HepG2 (cell line): Measurements from ENCODE around the gene THSD4. TPM values are rescaled to one million over a fixed set of nuclear protein-coding genes. Genes with fewer than 3 reads are reported as not detected.

Experiments
- ATAC-seq: fragments of 200-7000 bp; cut with Tn5 transposase; 3 replicates; pipeline ENCODE4 v1.9.1; 2020; ENCODE audit warnings: mild to moderate bottlenecking, moderate library complexity
- BruUV-seq: library from RNA; stranded (reverse); fragments of 400-500 nt; replicated peaks from 2 replicates; lab custom pipeline; 2021; lab: Mats Ljungman, UMichigan
- CTCF ChIA-PET: fragments of 300-600 bp; formaldehyde crosslinking; extraction: SDS; loops from one replicate; lab custom pipeline; 2021; ENCODE audit warnings: low total read pairs, inconsistent platforms, low intra/inter-chr PET ratio; lab: Yijun Ruan, JAX
- POLR2A ChIA-PET: fragments of 350-600 bp; sonication (Branson Sonifier 250); formaldehyde crosslinking; loops from one replicate; lab custom pipeline; 2020; ENCODE audit warnings: antibody characterized with exemption, inconsistent platforms; lab: Yijun Ruan, JAX
- DNase-seq: peaks from one replicate; pipeline ENCODE4 v3.0.0-alpha.2; 2015; ENCODE audit warnings: low spot score
- FAIRE-seq: peaks from 3 replicates; lab custom pipeline; 2011; peaks lifted over from hg19 to GRCh38; lab: Jason Lieb, UNC
- H2AFZ ChIP-seq: one replicate; pipeline ENCODE4 v1.6.1; 2011; ENCODE audit warnings: low read length, inconsistent platforms
- H3K27ac ChIP-seq: fragments of 300-600 bp; 3 replicates; pipeline ENCODE4 v1.8.0; 2011; ENCODE audit warnings: mixed run types, mild to moderate bottlenecking, mixed read lengths, low read length, inconsistent platforms; ENCODE audit not compliant: insufficient read depth; ENCODE audit errors: extremely low read length
- H3K27me3 ChIP-seq, 2 experiments: fragments of 200-600 bp in 1 of 2; 2 replicates in 1 of 2; 3 replicates in 1 of 2; pipeline versions ENCODE4 v1.6.0 to v1.8.0; 2011; ENCODE audit warnings: low read length in 2 of 2, mild to moderate bottlenecking in 2 of 2, moderate library complexity in 2 of 2, inconsistent platforms in 1 of 2; ENCODE audit not compliant: insufficient read depth in 2 of 2, control insufficient read depth in 1 of 2
- H3K36me3 ChIP-seq, 2 experiments: fragments of 200-600 bp in 1 of 2; replicated peaks in 1 of 2; 2 replicates in 1 of 2; 3 replicates in 1 of 2; pipeline versions ENCODE4 v1.5.1 to v1.8.0; 2011; ENCODE audit warnings: low read length in 2 of 2, inconsistent platforms in 1 of 2; ENCODE audit not compliant: insufficient read depth in 2 of 2, control insufficient read depth in 1 of 2
- H3K4me1 ChIP-seq: 2 replicates; pipeline ENCODE4 v1.5.1; 2012; ENCODE audit warnings: low read length, inconsistent platforms; ENCODE audit not compliant: insufficient read depth
- H3K4me2 ChIP-seq: 2 replicates; pipeline ENCODE4 v1.6.0; 2011; ENCODE audit warnings: low read depth, low read length, inconsistent platforms
- H3K4me3 ChIP-seq, 3 experiments: fragments of 200-600 bp in 1 of 3; sonication (generic), shearing (Covaris generic) in 1 of 3; replicated peaks in 1 of 3; 2 replicates each; pipeline ENCODE4 v1.5.1; 2011 to 2016; ENCODE audit warnings: low read length in 3 of 3, inconsistent platforms in 2 of 3, low read depth in 2 of 3, mild to moderate bottlenecking in 2 of 3, control low read depth in 1 of 3, mixed read lengths in 1 of 3; ENCODE audit not compliant: insufficient read depth in 1 of 3
- H3K79me2 ChIP-seq: one replicate; pipeline ENCODE4 v1.6.1; 2011; ENCODE audit warnings: low read length, inconsistent platforms; ENCODE audit not compliant: insufficient read depth
- H3K9ac ChIP-seq: 2 replicates; pipeline ENCODE4 v1.6.0; 2011; ENCODE audit warnings: mild to moderate bottlenecking, low read depth, low read length, inconsistent platforms; ENCODE audit not compliant: insufficient read depth
- H3K9me3 ChIP-seq: 2 replicates; pipeline ENCODE4 v1.5.1; 2012; ENCODE audit warnings: mild to moderate bottlenecking, low read length
- H4K20me1 ChIP-seq: 2 replicates; pipeline ENCODE4 v1.6.0; 2011; ENCODE audit warnings: inconsistent platforms, mild to moderate bottlenecking, low read length, moderate library complexity; ENCODE audit not compliant: insufficient read depth
- ARNT ChIP-seq: fragments of 450-650 bp; IDR thresholded peaks from 2 replicates; pipeline ENCODE4 v1.6.1; 2017
- CEBPB ChIP-seq: IDR thresholded peaks from 2 replicates; pipeline ENCODE4 v1.6.1; 2011; ENCODE audit warnings: low read depth, low read length, improper control_type of control experiment, borderline replicate concordance
- CEBPG ChIP-seq: IDR thresholded peaks from 2 replicates; pipeline ENCODE4 v1.6.1; 2016
- ETS1 ChIP-seq: sonication (generic); formaldehyde crosslinking; IDR thresholded peaks from 2 replicates; pipeline ENCODE4 v1.4.0; 2020; ENCODE audit warnings: missing genetic modification reagents
- FIP1L1 ChIP-seq: fragments of 200-400 bp; formaldehyde crosslinking; IDR thresholded peaks from 2 replicates; pipeline ENCODE4 v1.6.1; 2018; ENCODE audit warnings: low read depth, mild to moderate bottlenecking, low read length, moderate library complexity, borderline replicate concordance; ENCODE audit not compliant: insufficient read depth
- HDAC2 ChIP-seq: sonication (generic); formaldehyde crosslinking; IDR thresholded peaks from 2 replicates; pipeline ENCODE4 v1.4.0; 2020; ENCODE audit warnings: missing genetic modification reagents
- YY1 ChIP-seq: IDR thresholded peaks from 2 replicates; pipeline ENCODE4 v1.6.1; 2011; ENCODE audit warnings: low read length, low read depth, moderate library complexity, mild to moderate bottlenecking; ENCODE audit not compliant: insufficient read depth, insufficient replicate concordance
- ZNF232 ChIP-seq: sonication (generic); formaldehyde crosslinking; IDR thresholded peaks from 2 replicates; pipeline ENCODE4 v1.4.0; 2020; ENCODE audit warnings: missing genetic modification reagents, borderline replicate concordance
- ZNF781 ChIP-seq: sonication (generic); formaldehyde crosslinking; IDR thresholded peaks from 2 replicates; pipeline ENCODE4 v1.5.1; 2020; ENCODE audit warnings: borderline replicate concordance, mild to moderate bottlenecking, missing genetic modification reagents; ENCODE audit errors: not compliant biosample characterization
- ZNF850 ChIP-seq: sonication (generic); formaldehyde crosslinking; conservative IDR thresholded peaks from 2 replicates; pipeline ENCODE4 v1.9.0; 2021; ENCODE audit warnings: mild to moderate bottlenecking, missing genetic modification reagents
- WGBS: methylation state at CpG from one replicate; pipeline ENCODE4 v1.1.6; 2017; ENCODE audit warnings: low lambda C conversion rate; 5-methylcytosine and 5-hydroxymethylcytosine counted together
- in situ Hi-C: cut with HindIII; loops from 2 replicates; pipeline ENCODE4 v1.10.0; 2017; ENCODE audit warnings: low pct_unique_long_range_greater_than_20kb; ENCODE audit not compliant: extremely low pct_ligation_motif_present
- intact Hi-C: fragments of 100-400 bp; cut with micrococcal nuclease; formaldehyde crosslinking; loops from one replicate; pipeline ENCODE4 v1.10.0; 2022; ENCODE audit not compliant: unreplicated experiment
- polyA plus RNA-seq, 8 experiments: library from polyadenylated mRNA; depleted of rRNA in 3 of 8; stranded (reverse) in 7 of 8; unstranded in 1 of 8; fragments of >200 nt; fragmentation: Illumina TruSeq in 4 of 8; extraction: Trizol in 4 of 8; gene quantifications; 2 replicates each; pipeline versions ENCODE4 v1.2.1 to v1.2.3, GENCODE V29; 2011 to 2016; ENCODE audit warnings: low read depth in 4 of 8, missing spikeins in 1 of 8, mixed read lengths in 1 of 8; ENCODE audit not compliant: insufficient read depth in 1 of 8
- total RNA-seq, 5 experiments: library from RNA; depleted of rRNA; stranded (reverse); fragments of >200 nt; fragmentation: Illumina TruSeq; extraction: Trizol; gene quantifications; 2 replicates each; pipeline ENCODE4 v1.2.3, GENCODE V29; 2016; ENCODE audit warnings: low read depth in 1 of 5
- TF ChIP-seq, protein P1 (sequence below), 2 experiments: fragments of 450-650 bp in 1 of 2; sonication (generic) in 1 of 2; formaldehyde crosslinking; IDR thresholded peaks; 2 replicates each; pipeline versions ENCODE4 v1.5.0 to v1.8.0; 2020 to 2022; ENCODE audit warnings: mild to moderate bottlenecking in 1 of 2, missing genetic modification reagents in 1 of 2
- TF ChIP-seq, protein P2 (sequence below): sonication (generic); formaldehyde crosslinking; conservative IDR thresholded peaks from 2 replicates; pipeline ENCODE4 v1.5.0; 2020; ENCODE audit warnings: missing genetic modification reagents

THSD4 gene
- total and polyA plus RNA-seq, 2 of the 13 experiments (the other 11 are each of a cell fraction or from before 2014, with no cell fraction given) = 0.07 to 0.21 TPM

DNA sequence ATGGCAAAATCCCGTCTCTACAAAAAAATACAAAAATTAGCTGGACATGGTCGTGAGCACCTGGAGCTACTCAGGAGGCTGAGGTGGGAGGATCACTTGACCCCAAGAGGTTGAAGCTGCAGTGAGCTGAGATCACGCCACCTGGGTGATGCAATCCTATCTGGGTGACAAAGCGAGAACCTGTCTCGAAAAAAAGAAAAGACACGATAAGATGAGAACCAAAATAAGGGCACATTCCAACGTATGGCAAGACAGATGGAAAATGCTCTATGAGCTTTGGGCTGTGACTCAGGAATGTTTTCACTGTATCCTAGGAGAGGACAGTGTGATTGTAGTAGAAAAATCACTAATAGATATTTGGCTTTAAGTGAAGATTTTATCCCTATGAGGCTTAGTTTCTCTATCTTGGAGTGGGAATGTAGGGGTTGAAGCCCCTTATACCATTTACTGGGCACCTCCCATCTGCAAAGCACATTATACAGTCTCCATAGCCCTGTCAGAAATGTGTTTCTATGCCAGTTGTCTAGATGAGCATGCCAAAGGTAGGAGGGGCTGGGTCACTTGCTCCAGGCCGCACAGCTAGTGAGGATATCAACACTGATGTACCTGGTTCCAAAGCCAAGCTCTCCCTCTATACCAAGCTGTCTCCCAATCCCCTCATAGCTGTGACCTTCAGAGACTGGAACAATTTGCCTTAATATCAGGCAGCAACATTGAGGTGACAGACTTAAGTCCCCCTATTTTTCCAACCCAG lies 641.5 kb downstream of the THSD4 start:
- no peak overlapping the region for H3K4me2 ChIP-seq
- no peak for ATAC-seq
- no peak overlapping the region for H2AFZ ChIP-seq
- in situ Hi-C loops (no loop called here), intact Hi-C loops (no loop called here)
- H4K20me1 ChIP-seq = no peaks in the 10 kb centered on the region
- CTCF ChIA-PET = no interaction called here
- peaks cover 25% of the 10 kb centered on the region for H3K4me1 ChIP-seq
- 14% methylated on average over 8 of the region's 8 CpGs for WGBS
- FAIRE-seq = no peak
- H3K27me3 ChIP-seq = 0 out of 5 replicates have a peak, but pooled peaks cover 0 to 1% of the 10 kb centered on the region in 2 experiments
- no peaks in the 10 kb centered on the region for H3K36me3 ChIP-seq
- H3K79me2 ChIP-seq = no peaks in the 10 kb centered on the region
- no TSS peak for BruUV-seq
- no peak for DNase-seq
- POLR2A ChIA-PET = no interaction called here
- H3K9me3 ChIP-seq = no peaks in the 10 kb centered on the region
- H3K27ac ChIP-seq = no peak overlapping the region
- TF ChIP-seq CEBPG (CRISPR knock-in tag) (peak; percentile 46; the same call in 1 of the 2 replicates), HDAC2 (CRISPR knock-in tag) (no peak), CEBPB (peak; percentile 52; the same call in 1 of the 2 replicates)
- TF ChIP-seq, protein P1, sequence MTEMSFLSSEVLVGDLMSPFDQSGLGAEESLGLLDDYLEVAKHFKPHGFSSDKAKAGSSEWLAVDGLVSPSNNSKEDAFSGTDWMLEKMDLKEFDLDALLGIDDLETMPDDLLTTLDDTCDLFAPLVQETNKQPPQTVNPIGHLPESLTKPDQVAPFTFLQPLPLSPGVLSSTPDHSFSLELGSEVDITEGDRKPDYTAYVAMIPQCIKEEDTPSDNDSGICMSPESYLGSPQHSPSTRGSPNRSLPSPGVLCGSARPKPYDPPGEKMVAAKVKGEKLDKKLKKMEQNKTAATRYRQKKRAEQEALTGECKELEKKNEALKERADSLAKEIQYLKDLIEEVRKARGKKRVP (CRISPR knock-in tag; IDR thresholded peaks at IDR 0.05) = peak in 1 of 2 experiments; percentile 69; a peak in 2 of 4 replicates
- H3K4me3 ChIP-seq = no peak overlapping the region
- H3K9ac ChIP-seq = no peak overlapping the region

DNA sequence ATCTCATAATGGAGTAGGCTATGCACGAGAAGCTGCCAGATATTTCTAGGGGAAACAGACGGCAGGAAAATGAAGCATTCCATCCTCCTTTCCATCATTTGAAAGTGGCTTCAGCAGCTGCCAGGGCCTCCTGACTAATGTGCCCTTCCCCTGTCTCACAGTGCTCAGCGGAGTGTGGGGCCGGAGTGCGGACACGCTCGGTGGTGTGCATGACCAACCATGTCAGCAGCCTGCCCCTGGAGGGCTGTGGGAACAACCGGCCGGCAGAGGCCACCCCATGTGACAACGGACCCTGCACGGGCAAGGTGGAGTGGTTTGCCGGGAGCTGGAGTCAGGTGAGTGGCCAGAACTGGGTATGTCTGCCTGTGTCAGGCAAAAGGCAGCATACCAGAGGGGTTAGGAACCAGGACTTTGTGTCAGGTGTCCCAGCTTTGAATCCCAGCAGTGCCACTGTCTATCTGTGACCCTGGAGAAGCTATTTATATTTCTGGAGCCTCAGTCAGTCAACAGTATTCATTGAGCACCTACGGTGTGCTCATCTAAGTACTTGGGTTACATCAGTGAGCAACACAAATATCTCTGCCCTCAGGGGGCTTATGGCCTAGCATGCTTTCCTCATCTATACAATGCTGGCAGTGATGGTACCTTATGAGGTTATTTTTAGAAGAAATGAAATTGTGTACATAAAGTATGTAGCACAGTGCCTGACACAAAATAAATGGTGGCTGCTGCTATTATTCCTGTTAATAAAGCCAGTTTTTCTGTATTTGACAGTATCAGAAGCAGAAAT lies 642.7 kb downstream of the THSD4 start:
- ATAC-seq (no peak), DNase-seq (no peak), FAIRE-seq (no peak)
- H3K4me3 ChIP-seq = no peak overlapping the region
- CTCF ChIA-PET = no interaction called here
- POLR2A ChIA-PET = no interaction called here
- no peaks in the 10 kb centered on the region for H4K20me1 ChIP-seq
- BruUV-seq = no TSS peak
- in situ Hi-C loops (no loop called here), intact Hi-C loops (no loop called here)
- no peak overlapping the region for H3K27ac ChIP-seq
- no peaks in the 10 kb centered on the region for H3K9me3 ChIP-seq
- no peak overlapping the region for H2AFZ ChIP-seq
- no peaks in the 10 kb centered on the region for H3K79me2 ChIP-seq
- H3K9ac ChIP-seq = no peak overlapping the region
- WGBS = 63% methylated on average over 3 of the region's 13 CpGs
- peaks cover 24% of the 10 kb centered on the region for H3K4me1 ChIP-seq
- no peaks in the 10 kb centered on the region for H3K36me3 ChIP-seq
- 0 out of 5 replicates have a peak, but pooled peaks cover 0 to 1% of the 10 kb centered on the region in 2 experiments for H3K27me3 ChIP-seq
- no peak overlapping the region for H3K4me2 ChIP-seq
- TF ChIP-seq YY1 = no peak
- TF ChIP-seq ZNF781 (CRISPR knock-in tag) = no peak
- no peak for TF ChIP-seq ZNF850 (CRISPR knock-in tag)
- TF ChIP-seq, protein P2, sequence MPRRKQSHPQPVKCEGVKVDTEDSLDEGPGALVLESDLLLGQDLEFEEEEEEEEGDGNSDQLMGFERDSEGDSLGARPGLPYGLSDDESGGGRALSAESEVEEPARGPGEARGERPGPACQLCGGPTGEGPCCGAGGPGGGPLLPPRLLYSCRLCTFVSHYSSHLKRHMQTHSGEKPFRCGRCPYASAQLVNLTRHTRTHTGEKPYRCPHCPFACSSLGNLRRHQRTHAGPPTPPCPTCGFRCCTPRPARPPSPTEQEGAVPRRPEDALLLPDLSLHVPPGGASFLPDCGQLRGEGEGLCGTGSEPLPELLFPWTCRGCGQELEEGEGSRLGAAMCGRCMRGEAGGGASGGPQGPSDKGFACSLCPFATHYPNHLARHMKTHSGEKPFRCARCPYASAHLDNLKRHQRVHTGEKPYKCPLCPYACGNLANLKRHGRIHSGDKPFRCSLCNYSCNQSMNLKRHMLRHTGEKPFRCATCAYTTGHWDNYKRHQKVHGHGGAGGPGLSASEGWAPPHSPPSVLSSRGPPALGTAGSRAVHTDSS (CRISPR knock-in tag) = no peak
- TF ChIP-seq ETS1 (CRISPR knock-in tag) = no peak
- no peak for TF ChIP-seq FIP1L1
- TF ChIP-seq ARNT = no peak
- no peak for TF ChIP-seq ZNF232
